VCaP (cell line): ENCODE data around the gene SPATA31C2.

Experiments
- H3K27ac ChIP-seq: fragments of 450-650 bp; 2 replicates; pipeline ENCODE4 v1.5.1; 2017
- CTCF ChIP-seq: fragments of 450-650 bp; conservative IDR thresholded peaks from 2 replicates; pipeline ENCODE4 v1.5.1; 2017; ENCODE audit warnings: mild to moderate bottlenecking, moderate library complexity

Gene SPATA31C2

DNA sequence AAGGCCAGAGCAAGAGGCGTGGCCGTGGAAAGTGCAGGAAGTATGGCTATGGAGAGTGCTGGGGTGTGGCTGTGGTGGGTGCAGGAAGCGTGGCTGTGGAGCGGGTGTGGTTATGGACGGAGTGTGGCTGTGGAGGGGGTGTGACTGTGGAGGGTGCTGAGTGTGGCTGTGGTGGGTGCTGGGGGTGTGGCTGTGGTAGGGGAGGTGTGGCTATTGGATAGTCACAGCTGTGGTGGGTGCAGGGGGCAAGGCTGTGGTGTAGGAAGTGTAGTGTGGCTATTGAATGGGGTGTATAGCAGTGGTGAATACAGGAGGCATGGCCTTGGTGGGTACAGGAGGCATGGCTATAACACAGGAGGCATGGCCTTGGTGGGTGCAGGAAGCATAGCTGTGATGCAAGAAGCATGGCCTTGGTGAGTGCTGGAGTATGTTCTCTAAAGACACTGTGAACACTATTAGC, 40.8 kb upstream of the SPATA31C2 start:
- no peak for TF ChIP-seq CTCF
- H3K27ac ChIP-seq, result no peak overlapping the region

DNA sequence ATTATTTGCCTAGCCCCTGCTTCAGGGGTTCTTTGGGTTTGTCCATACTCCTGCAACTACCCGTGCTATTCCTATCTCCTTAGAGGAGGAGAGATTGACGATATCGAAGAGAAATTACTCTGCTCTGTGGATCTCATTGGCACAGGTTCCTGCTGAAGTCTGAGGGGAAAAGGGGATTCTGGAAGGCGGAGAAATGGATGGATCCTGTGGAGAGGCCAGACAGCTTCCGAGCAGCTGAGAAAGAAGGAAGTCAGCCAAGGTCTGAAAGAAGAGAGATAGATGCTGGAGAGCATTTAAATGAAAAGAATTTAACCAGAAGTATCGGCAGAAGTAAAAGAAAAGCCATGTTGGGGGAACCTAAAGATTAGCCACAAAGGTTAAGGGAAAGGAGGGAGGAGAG, 40.4 kb upstream of the SPATA31C2 start:
- no peak for TF ChIP-seq CTCF
- H3K27ac ChIP-seq, result no peak overlapping the region

DNA sequence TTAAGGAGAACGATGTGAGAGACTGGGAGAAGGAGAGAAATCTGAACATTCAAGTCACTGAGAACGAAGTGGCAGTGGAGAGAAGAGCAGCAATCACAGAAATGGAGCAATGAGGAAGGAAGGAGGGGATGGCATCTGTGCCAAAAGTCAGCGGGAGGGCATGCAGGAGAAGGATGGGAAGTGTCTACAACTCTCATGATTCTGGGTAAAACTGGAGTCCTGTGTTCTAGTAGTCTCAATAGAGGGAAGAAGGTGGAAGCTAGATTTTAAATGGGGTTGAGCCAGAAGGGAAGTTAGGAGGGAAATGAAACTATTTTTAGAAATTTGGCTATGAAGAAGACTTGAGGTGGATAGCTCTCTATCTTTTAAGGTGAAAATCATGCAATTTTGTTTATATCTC, 39.1 kb upstream of the SPATA31C2 start:
- H3K27ac ChIP-seq, result no peak overlapping the region
- no peak for TF ChIP-seq CTCF

- H3K27ac ChIP-seq, result no peak overlapping the region
- peak; percentile 40 for TF ChIP-seq CTCF
Observed at GRCh38 chr9:88174324-88174723, 36.0 kb upstream of the SPATA31C2 start.

GRCh38 chr9:88173378-88173999, 35.2 kb upstream of the SPATA31C2 start:
- H3K27ac ChIP-seq, result no peak overlapping the region
- TF ChIP-seq CTCF, result peak; percentile 72

DNA sequence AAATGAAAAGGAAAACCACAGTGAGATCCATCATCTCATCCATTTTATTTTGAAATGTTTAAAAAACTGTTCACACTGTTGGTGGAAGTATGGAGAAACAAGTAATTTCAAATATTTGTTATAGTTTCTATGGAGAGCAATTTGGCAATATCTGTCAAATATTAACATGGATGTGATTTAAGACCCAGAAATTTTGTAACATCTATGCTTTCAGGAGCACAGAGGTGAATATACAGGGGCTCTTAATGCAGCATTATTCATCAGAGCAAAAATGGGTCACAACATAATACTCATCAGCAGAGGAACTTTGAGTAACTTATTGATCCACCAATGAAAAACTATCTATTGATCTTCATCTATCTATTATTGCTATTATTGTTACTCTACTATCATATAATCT, 31.4 kb upstream of the SPATA31C2 start:
- TF ChIP-seq CTCF, result no peak
- no peak overlapping the region for H3K27ac ChIP-seq

- TF ChIP-seq CTCF, result no peak
- H3K27ac ChIP-seq, result no peak overlapping the region
Observed at GRCh38 chr9:88168564-88168963, 30.3 kb upstream of the SPATA31C2 start.
